GM12878 (cell line): ENCODE results near the gene CHPF2. TPM values are rescaled to one million over a fixed set of nuclear protein-coding genes. Genes with fewer than 3 reads are reported as not detected.

Source experiments
- ATAC-seq: fragments of 200-7000 bp; cut with Tn5 transposase; 3 replicates; pipeline ENCODE4 v1.9.1; 2020; ENCODE audit warnings: mild to moderate bottlenecking, moderate library complexity
- BruUV-seq: library from RNA; stranded (reverse); fragments of 400-500 nt; replicated peaks from 2 replicates; lab custom pipeline; 2021; lab: Mats Ljungman, UMichigan
- CTCF ChIA-PET: fragments of 300-600 bp; sonication (Branson Sonifier 250); formaldehyde crosslinking; extraction: SDS; loops from one replicate; lab custom pipeline; 2021; ENCODE audit warnings: inconsistent platforms; lab: Yijun Ruan, JAX
- POLR2A ChIA-PET: fragments of 350-600 bp; formaldehyde crosslinking; extraction: SDS; loops from one replicate; lab custom pipeline; 2021; ENCODE audit warnings: inconsistent platforms; lab: Charles Lee
- RAD21 ChIA-PET: fragments of 300-600 bp; sonication (Branson Sonifier 250); formaldehyde crosslinking; loops from one replicate; lab custom pipeline; 2023; ENCODE audit warnings: antibody characterized with exemption; ENCODE audit not compliant: unreplicated experiment; lab: Charles Lee
- SMC1A ChIA-PET: fragments of 300-600 bp; sonication (Branson Sonifier 250); formaldehyde crosslinking; loops from one replicate; lab custom pipeline; 2023; ENCODE audit not compliant: unreplicated experiment, uncharacterized antibody; lab: Charles Lee
- DNase-seq: peaks from one replicate; pipeline ENCODE4 v3.0.0-alpha.2; 2011; ENCODE audit warnings: low read depth, low spot score
- FAIRE-seq: peaks from 3 replicates; lab custom pipeline; 2011; peaks lifted over from hg19 to GRCh38; lab: Jason Lieb, UNC
- H2AFZ ChIP-seq: 2 replicates; pipeline ENCODE4 v1.6.0; 2011; ENCODE audit warnings: low read depth, low read length, control low read depth; ENCODE audit not compliant: control insufficient read depth
- H3K27ac ChIP-seq: 2 replicates; pipeline ENCODE4 v1.5.1; 2011; ENCODE audit warnings: control low read depth; ENCODE audit not compliant: control insufficient read depth, insufficient read depth
- H3K27me3 ChIP-seq, 2 experiments: replicated peaks in 1 of 2; 2 replicates each; pipeline versions ENCODE4 v1.6.0 to v1.6.1; 2011; ENCODE audit warnings: low read length in 1 of 2; ENCODE audit not compliant: control insufficient read depth in 2 of 2, insufficient read depth in 2 of 2
- H3K36me3 ChIP-seq, 2 experiments: 2 replicates each; pipeline ENCODE4 v1.5.1; 2011; ENCODE audit warnings: low read length in 1 of 2; ENCODE audit not compliant: control insufficient read depth in 2 of 2, insufficient read depth in 2 of 2
- H3K4me1 ChIP-seq: 2 replicates; pipeline ENCODE4 v1.6.1; 2011; ENCODE audit warnings: mild to moderate bottlenecking, low read length, moderate library complexity, mixed read lengths; ENCODE audit not compliant: control insufficient read depth, insufficient read depth
- H3K4me2 ChIP-seq: 2 replicates; pipeline ENCODE4 v1.6.0; 2011; ENCODE audit warnings: control low read depth; ENCODE audit not compliant: control insufficient read depth, insufficient read depth
- H3K4me3 ChIP-seq: fragments of 200-600 bp; sonication (generic); 2 replicates; pipeline ENCODE4 v1.5.1; 2016
- H3K79me2 ChIP-seq: 2 replicates; pipeline ENCODE4 v1.6.0; 2011; ENCODE audit warnings: low read length; ENCODE audit not compliant: control insufficient read depth, insufficient read depth
- H3K9ac ChIP-seq: 2 replicates; pipeline ENCODE4 v1.8.0; 2011; ENCODE audit warnings: low read length, control low read depth, mixed read lengths; ENCODE audit not compliant: control insufficient read depth, insufficient read depth
- H3K9me3 ChIP-seq: replicated peaks from 3 replicates; pipeline ENCODE4 v1.5.1; 2011; ENCODE audit warnings: mild to moderate bottlenecking, low read length; ENCODE audit not compliant: control insufficient read depth, insufficient read depth
- H4K20me1 ChIP-seq: 2 replicates; pipeline ENCODE4 v1.6.0; 2011; ENCODE audit not compliant: control insufficient read depth, insufficient read depth
- BCL11A ChIP-seq: IDR thresholded peaks from 2 replicates; pipeline ENCODE4 v1.6.1; 2011; ENCODE audit warnings: low read depth, low read length
- BCL3 ChIP-seq: IDR thresholded peaks from 2 replicates; pipeline ENCODE4 v1.6.1; 2011; ENCODE audit warnings: borderline replicate concordance, low read depth, mild to moderate bottlenecking, moderate library complexity, low read length; ENCODE audit not compliant: insufficient read depth, poor library complexity, severe bottlenecking
- BHLHE40 ChIP-seq, 2 experiments: fragments of 450-650 bp in 1 of 2; IDR thresholded peaks; 2 replicates each; pipeline ENCODE4 v1.6.1; 2011 to 2017; ENCODE audit warnings: low read depth in 2 of 2, borderline replicate concordance in 1 of 2, improper control_type of control experiment in 1 of 2, low read length in 1 of 2, mild to moderate bottlenecking in 1 of 2
- CBX3 ChIP-seq: fragments of 200-600 bp; sonication (generic); IDR thresholded peaks from 2 replicates; pipeline ENCODE4 v1.6.1; 2016; ENCODE audit warnings: low read depth, borderline replicate concordance
- ELK1 ChIP-seq: IDR thresholded peaks from 2 replicates; pipeline ENCODE4 v1.6.1; 2012; ENCODE audit warnings: low read depth, low read length, improper control_type of control experiment
- KAT2A ChIP-seq: conservative IDR thresholded peaks from 2 replicates; pipeline ENCODE4 v1.6.1; 2011; ENCODE audit warnings: low read depth, low read length; ENCODE audit not compliant: control insufficient read depth
- PAX8 ChIP-seq: fragments of 450-650 bp; IDR thresholded peaks from 2 replicates; pipeline ENCODE4 v1.6.1; 2017; ENCODE audit warnings: mild to moderate bottlenecking, moderate library complexity
- SMARCA5 ChIP-seq: fragments of 450-650 bp; IDR thresholded peaks from 2 replicates; pipeline ENCODE4 v1.6.1; 2017; ENCODE audit warnings: mild to moderate bottlenecking
- SPI1 ChIP-seq: IDR thresholded peaks from 2 replicates; pipeline ENCODE4 v1.6.1; 2011; ENCODE audit warnings: low read depth, mild to moderate bottlenecking, low read length, moderate library complexity, borderline replicate concordance; ENCODE audit not compliant: insufficient read depth
- SRF ChIP-seq, 2 experiments: IDR thresholded peaks; 2 replicates each; pipeline ENCODE4 v1.6.1; 2011; ENCODE audit warnings: low read depth in 2 of 2, low read length in 2 of 2, mild to moderate bottlenecking in 1 of 2, moderate library complexity in 1 of 2
- SUPT20H ChIP-seq: IDR thresholded peaks from 2 replicates; pipeline ENCODE4 v1.6.1; 2011; ENCODE audit warnings: low read depth, mild to moderate bottlenecking, low read length, moderate library complexity, borderline replicate concordance; ENCODE audit not compliant: control insufficient read depth
- TAF1 ChIP-seq: IDR thresholded peaks from 2 replicates; pipeline ENCODE4 v1.6.1; 2011; ENCODE audit warnings: mild to moderate bottlenecking, low read depth, low read length, borderline replicate concordance
- ZNF24 ChIP-seq: fragments of 450-650 bp; IDR thresholded peaks from 2 replicates; pipeline ENCODE4 v1.6.1; 2017; ENCODE audit warnings: antibody characterized with exemption, mild to moderate bottlenecking
- ZZZ3 ChIP-seq: IDR thresholded peaks from 2 replicates; pipeline ENCODE4 v1.6.1; 2011; ENCODE audit warnings: low read depth; ENCODE audit not compliant: control insufficient read depth, insufficient read length
- WGBS: methylation state at CpG from one replicate; pipeline ENCODE4 v1.1.6; 2016; ENCODE audit warnings: low lambda C conversion rate; ENCODE audit not compliant: insufficient replicate concordance, insufficient coverage; ENCODE audit errors: missing lambda C conversion rate; 5-methylcytosine and 5-hydroxymethylcytosine counted together
- in situ Hi-C: fragments of 300-500 bp; cut with MboI; formaldehyde crosslinking; loops from 9 replicates; pipeline ENCODE4 v1.14.3; 2018; ENCODE audit warnings: mixed read lengths
- intact Hi-C: fragments of 100-400 bp; cut with micrococcal nuclease; formaldehyde crosslinking; loops from one replicate; pipeline ENCODE4 v1.14.2; 2022; ENCODE audit not compliant: unreplicated experiment
- polyA plus RNA-seq, 11 experiments: library from polyadenylated mRNA; depleted of rRNA in 4 of 11; unstranded in 6 of 11; stranded (reverse) in 5 of 11; fragments of >200 nt; fragmentation: Nextera tagmentation in 4 of 11; fragmentation: Illumina TruSeq in 1 of 11; extraction: Ambion mirVana in 4 of 11; extraction: Trizol in 1 of 11; gene quantifications; 1 replicate in 1 of 11; 2 replicates in 10 of 11; pipeline versions ENCODE4 v1.2.1 to v1.2.3, GENCODE V29; 2011 to 2016; ENCODE audit warnings: inconsistent platforms in 2 of 11, missing spikeins in 2 of 11, low read depth in 1 of 11
- total RNA-seq, 4 experiments: library from RNA; depleted of rRNA in 3 of 4; stranded (reverse); fragments of >200 nt in 3 of 4; fragmentation: Illumina TruSeq in 1 of 4; extraction: Trizol in 1 of 4; gene quantifications; 2 replicates each; pipeline versions ENCODE4 v1.2.1 to v1.2.3, GENCODE V29; 2013 to 2021
- TF ChIP-seq, protein P1 (sequence below): fragments of 450-650 bp; formaldehyde crosslinking; IDR thresholded peaks from 2 replicates; pipeline ENCODE4 v1.4.0; 2020; ENCODE audit warnings: mild to moderate bottlenecking, moderate library complexity
- TF ChIP-seq, protein P2 (sequence below): fragments of 450-650 bp; IDR thresholded peaks from 2 replicates; pipeline ENCODE4 v1.6.1; 2017; ENCODE audit warnings: borderline replicate concordance

The CHPF2 gene
- total and polyA plus RNA-seq, 10 of the 15 experiments (the other 5 are each of a cell fraction or from before 2014, with no cell fraction given) = 0.23 to 33.1 (median 11.5) TPM

GRCh38 chr7:151207315-151207714, 25.0 kb upstream of the CHPF2 start:
- in situ Hi-C loops (no loop called here), intact Hi-C loops (no loop called here)
- no peak overlapping the region for H3K27ac ChIP-seq
- ChIA-PET POLR2A (interaction anchor here (1.5 kb wide), 1 partner anchor 20 kb away, joined by 6 read pairs; the partner anchor contains the start of gene ABCF2), SMC1A (no interaction called here), CTCF (interaction anchor here (0.8 to 2.0 kb wide), 2 partner anchors 10 to 37 kb away, joined by 3 to 7 read pairs; no protein-coding TSS in a partner anchor), RAD21 (no interaction called here)
- no peaks in the 10 kb centered on the region for H4K20me1 ChIP-seq
- H3K4me2 ChIP-seq = no peak overlapping the region
- no peak overlapping the region for H3K9ac ChIP-seq
- DNase-seq (no peak), ATAC-seq (no peak), FAIRE-seq (no peak)
- no peaks in the 10 kb centered on the region for H3K9me3 ChIP-seq
- WGBS = 33% methylated on average over 9 of the region's 9 CpGs
- H3K27me3 ChIP-seq = peaks cover 1 to 2% of the 10 kb centered on the region in 2 experiments; a peak in 3 of 4 replicates
- no peaks in the 10 kb centered on the region for H3K36me3 ChIP-seq
- no peaks in the 10 kb centered on the region for H3K4me1 ChIP-seq
- H3K4me3 ChIP-seq = no peak overlapping the region
- no TSS peak for BruUV-seq
- H2AFZ ChIP-seq = no peak overlapping the region
- H3K79me2 ChIP-seq = no peaks in the 10 kb centered on the region
- TF ChIP-seq SPI1 = no peak
- no peak for TF ChIP-seq TAF1
- TF ChIP-seq SUPT20H = no peak
- TF ChIP-seq ELK1 = no peak
- no peak for TF ChIP-seq ZNF24
- no peak for TF ChIP-seq PAX8
- no peak for TF ChIP-seq CBX3
- TF ChIP-seq, protein P1, sequence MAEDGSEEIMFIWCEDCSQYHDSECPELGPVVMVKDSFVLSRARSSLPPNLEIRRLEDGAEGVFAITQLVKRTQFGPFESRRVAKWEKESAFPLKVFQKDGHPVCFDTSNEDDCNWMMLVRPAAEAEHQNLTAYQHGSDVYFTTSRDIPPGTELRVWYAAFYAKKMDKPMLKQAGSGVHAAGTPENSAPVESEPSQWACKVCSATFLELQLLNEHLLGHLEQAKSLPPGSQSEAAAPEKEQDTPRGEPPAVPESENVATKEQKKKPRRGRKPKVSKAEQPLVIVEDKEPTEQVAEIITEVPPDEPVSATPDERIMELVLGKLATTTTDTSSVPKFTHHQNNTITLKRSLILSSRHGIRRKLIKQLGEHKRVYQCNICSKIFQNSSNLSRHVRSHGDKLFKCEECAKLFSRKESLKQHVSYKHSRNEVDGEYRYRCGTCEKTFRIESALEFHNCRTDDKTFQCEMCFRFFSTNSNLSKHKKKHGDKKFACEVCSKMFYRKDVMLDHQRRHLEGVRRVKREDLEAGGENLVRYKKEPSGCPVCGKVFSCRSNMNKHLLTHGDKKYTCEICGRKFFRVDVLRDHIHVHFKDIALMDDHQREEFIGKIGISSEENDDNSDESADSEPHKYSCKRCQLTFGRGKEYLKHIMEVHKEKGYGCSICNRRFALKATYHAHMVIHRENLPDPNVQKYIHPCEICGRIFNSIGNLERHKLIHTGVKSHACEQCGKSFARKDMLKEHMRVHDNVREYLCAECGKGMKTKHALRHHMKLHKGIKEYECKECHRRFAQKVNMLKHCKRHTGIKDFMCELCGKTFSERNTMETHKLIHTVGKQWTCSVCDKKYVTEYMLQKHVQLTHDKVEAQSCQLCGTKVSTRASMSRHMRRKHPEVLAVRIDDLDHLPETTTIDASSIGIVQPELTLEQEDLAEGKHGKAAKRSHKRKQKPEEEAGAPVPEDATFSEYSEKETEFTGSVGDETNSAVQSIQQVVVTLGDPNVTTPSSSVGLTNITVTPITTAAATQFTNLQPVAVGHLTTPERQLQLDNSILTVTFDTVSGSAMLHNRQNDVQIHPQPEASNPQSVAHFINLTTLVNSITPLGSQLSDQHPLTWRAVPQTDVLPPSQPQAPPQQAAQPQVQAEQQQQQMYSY = no peak
- TF ChIP-seq ZZZ3 = no peak
- TF ChIP-seq BCL3 = no peak
- TF ChIP-seq BHLHE40 (IDR thresholded peaks at IDR 0.05; ENCODE audit: borderline replicate concordance in 1 of 2, low read depth in 2 of 2, low read length in 1 of 2) = no peak
- no peak for TF ChIP-seq KAT2A
- TF ChIP-seq SMARCA5 = no peak
- TF ChIP-seq SRF (IDR thresholded peaks at IDR 0.05; ENCODE audit: low read depth in 2 of 2, low read length in 2 of 2) = no peak
- no peak for TF ChIP-seq BCL11A
- TF ChIP-seq, protein P2, sequence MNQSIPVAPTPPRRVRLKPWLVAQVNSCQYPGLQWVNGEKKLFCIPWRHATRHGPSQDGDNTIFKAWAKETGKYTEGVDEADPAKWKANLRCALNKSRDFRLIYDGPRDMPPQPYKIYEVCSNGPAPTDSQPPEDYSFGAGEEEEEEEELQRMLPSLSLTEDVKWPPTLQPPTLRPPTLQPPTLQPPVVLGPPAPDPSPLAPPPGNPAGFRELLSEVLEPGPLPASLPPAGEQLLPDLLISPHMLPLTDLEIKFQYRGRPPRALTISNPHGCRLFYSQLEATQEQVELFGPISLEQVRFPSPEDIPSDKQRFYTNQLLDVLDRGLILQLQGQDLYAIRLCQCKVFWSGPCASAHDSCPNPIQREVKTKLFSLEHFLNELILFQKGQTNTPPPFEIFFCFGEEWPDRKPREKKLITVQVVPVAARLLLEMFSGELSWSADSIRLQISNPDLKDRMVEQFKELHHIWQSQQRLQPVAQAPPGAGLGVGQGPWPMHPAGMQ = no peak
